Body of pancreas (tissue), 4 donors: ENCODE results near the gene CAPZB. TPM values are rescaled to one million over a fixed set of nuclear protein-coding genes. Genes with fewer than 3 reads are reported as not detected.

Experiments used
- ATAC-seq: fragments of 150-250 bp; one replicate; pipeline ENCODE4 v1.9.1; 2016
- DNase-seq, 4 donors: peaks; one replicate each; pipeline ENCODE4 v3.0.0-alpha.2; 2019
- H3K27ac ChIP-seq, 4 donors: fragments of 200-600 bp; sonication (generic); 1 replicate in 3 of 4; 2 replicates in 1 of 4; pipeline versions ENCODE4 v1.5.1 to v1.6.1; 2016 to 2019; ENCODE audit warnings: mild to moderate bottlenecking in 1 of 4, mixed read lengths in 1 of 4, moderate library complexity in 1 of 4
- H3K27me3 ChIP-seq, 2 donors: fragments of 200-600 bp; sonication (generic); one replicate each; pipeline ENCODE4 v1.6.0; 2016; ENCODE audit warnings: mild to moderate bottlenecking in 1 of 2
- H3K36me3 ChIP-seq, 2 donors: fragments of 200-600 bp; sonication (generic); replicated peaks in 1 of 2; 2 replicates each; pipeline ENCODE4 v1.5.1; 2016; ENCODE audit warnings: low read depth in 2 of 2; ENCODE audit not compliant: insufficient read depth in 1 of 2
- H3K4me1 ChIP-seq: fragments of 200-600 bp; sonication (generic); one replicate; pipeline ENCODE4 v1.6.0; 2016
- H3K4me3 ChIP-seq, 2 donors: fragments of 200-600 bp; sonication (generic); 1 replicate in 1 of 2; 2 replicates in 1 of 2; pipeline ENCODE4 v1.5.1; 2016 to 2019
- H3K9me3 ChIP-seq, 3 donors: fragments of 200-600 bp; sonication (generic); 1 replicate in 2 of 3; 2 replicates in 1 of 3; pipeline ENCODE4 v1.5.1; 2016
- CTCF ChIP-seq, 7 experiments: fragments of 450-650 bp in 4 of 7; fragments of 200-600 bp in 3 of 7; sonication (generic) in 3 of 7; IDR thresholded peaks; one replicate each; pipeline ENCODE4 v1.5.1; 2016 to 2019; ENCODE audit warnings: antibody characterized with exemption in 7 of 7
- POLR2A ChIP-seq, 3 donors: fragments of 450-650 bp; IDR thresholded peaks; one replicate each; pipeline ENCODE4 v1.6.1; 2016; ENCODE audit warnings: antibody characterized with exemption in 3 of 3, mild to moderate bottlenecking in 2 of 3
- WGBS, 2 donors: methylation state at CpG; one replicate each; pipeline ENCODE4 v1.1.5; 2017; 5-methylcytosine and 5-hydroxymethylcytosine counted together
- intact Hi-C: fragments of 100-400 bp; cut with DNase I; formaldehyde crosslinking; loops from one replicate; pipeline ENCODE4 v1.15.1; 2023
- total RNA-seq, 2 donors: library from RNA; depleted of rRNA; stranded (reverse); fragments of >200 nt; gene quantifications; one replicate each; pipeline ENCODE4 v1.1.0, GENCODE V29; 2016

The CAPZB gene
- total RNA-seq = 10 to 100 TPM; 35.5 to 54.1 TPM

- no peak for TF ChIP-seq CTCF (IDR thresholded peaks at IDR 0.05)
- peak; percentile 81 for TF ChIP-seq POLR2A (IDR thresholded peaks at IDR 0.05)
- H3K27ac ChIP-seq = peak within 1 kb of the TSS; percentile 87 to 97 (median 95)
- ATAC-seq = peak; percentile 95
- intact Hi-C loops = no loop called here
- no peaks in the 10 kb centered on the region for H3K9me3 ChIP-seq
- no peaks in the 10 kb centered on the region for H3K27me3 ChIP-seq
- no peaks in the 10 kb centered on the region for H3K36me3 ChIP-seq
- DNase-seq = peak; percentile 94 to 95 (median 94)
- H3K4me3 ChIP-seq = peak within 1 kb of the TSS; percentile 75 to 99
- peaks cover 48% of the 10 kb centered on the region for H3K4me1 ChIP-seq
- 0% methylated on average over 8 to 21 of the region's 106 CpGs for WGBS, 2 donors
Measured at GRCh38 chr1:19485362-19486187, at the start of gene CAPZB. Gene CAPZB, minus strand, starts transcription at chr1:19485539. Its CDS starts 101 bp downstream, at chr1:19485438.

- Histone ChIP-seq H3K4me3 (no peak overlapping the region), H3K27me3 (no peaks in the 10 kb centered on the region), H3K4me1 (no peaks in the 10 kb centered on the region), H3K27ac (no peak overlapping the region), H3K9me3 (peaks cover 0 to 4% (median 0%) of the 10 kb centered on the region in 3 donors), H3K36me3 (no peaks in the 10 kb centered on the region)
- DNase-seq = no peak
- TF ChIP-seq POLR2A (IDR thresholded peaks at IDR 0.05) (no peak), CTCF (IDR thresholded peaks at IDR 0.05) (no peak)
- intact Hi-C loops = no loop called here
- WGBS, 2 donors = 87 to 96% methylated on average over 5 of the region's 5 CpGs
- no peak for ATAC-seq
Measured at GRCh38 chr1:19534281-19534680, 48.9 kb upstream of the CAPZB start.

GRCh38 chr1:19533626-19534025 is 48.3 kb upstream of the CAPZB start:
- Histone ChIP-seq H3K27ac (no peak overlapping the region), H3K4me3 (no peak overlapping the region), H3K27me3 (no peaks in the 10 kb centered on the region), H3K9me3 (peaks cover 0 to 4% (median 0%) of the 10 kb centered on the region in 3 donors), H3K36me3 (no peaks in the 10 kb centered on the region), H3K4me1 (no peaks in the 10 kb centered on the region)
- 72 to 79% methylated on average over 7 of the region's 7 CpGs for WGBS, 2 donors
- intact Hi-C loops = no loop called here
- ATAC-seq = no peak
- TF ChIP-seq POLR2A (IDR thresholded peaks at IDR 0.05) (no peak), CTCF (IDR thresholded peaks at IDR 0.05) (no peak)
- DNase-seq = peak in 2 of 4 donors; percentile 12 to 13

GRCh38 chr1:19532519-19532918 is 47.2 kb upstream of the CAPZB start:
- no peak for ATAC-seq
- H3K27ac ChIP-seq = no peak overlapping the region
- DNase-seq = no peak

More at GRCh38 chr1:19532519-19532918, 47.2 kb upstream of the CAPZB start:
- intact Hi-C loops = no loop called here
- no peaks in the 10 kb centered on the region for H3K27me3 ChIP-seq
- H3K9me3 ChIP-seq = peaks cover 0 to 4% (median 0%) of the 10 kb centered on the region in 3 donors
- H3K36me3 ChIP-seq = no peaks in the 10 kb centered on the region
- TF ChIP-seq POLR2A (IDR thresholded peaks at IDR 0.05) (no peak), CTCF (IDR thresholded peaks at IDR 0.05) (no peak)
- no peaks in the 10 kb centered on the region for H3K4me1 ChIP-seq
- no peak overlapping the region for H3K4me3 ChIP-seq
- 85 to 93% methylated on average over 4 of the region's 4 CpGs for WGBS, 2 donors
